ENCODE data around the gene ELL. TPM values are rescaled to one million over a fixed set of nuclear protein-coding genes. Genes with fewer than 3 reads are reported as not detected.

The ELL gene
- total and polyA plus RNA-seq, 9 of the 15 experiments (the other 6 are each of a cell fraction or from before 2014, with no cell fraction given), result 0.24 to 22.5 (median 4.1) TPM

DNA sequence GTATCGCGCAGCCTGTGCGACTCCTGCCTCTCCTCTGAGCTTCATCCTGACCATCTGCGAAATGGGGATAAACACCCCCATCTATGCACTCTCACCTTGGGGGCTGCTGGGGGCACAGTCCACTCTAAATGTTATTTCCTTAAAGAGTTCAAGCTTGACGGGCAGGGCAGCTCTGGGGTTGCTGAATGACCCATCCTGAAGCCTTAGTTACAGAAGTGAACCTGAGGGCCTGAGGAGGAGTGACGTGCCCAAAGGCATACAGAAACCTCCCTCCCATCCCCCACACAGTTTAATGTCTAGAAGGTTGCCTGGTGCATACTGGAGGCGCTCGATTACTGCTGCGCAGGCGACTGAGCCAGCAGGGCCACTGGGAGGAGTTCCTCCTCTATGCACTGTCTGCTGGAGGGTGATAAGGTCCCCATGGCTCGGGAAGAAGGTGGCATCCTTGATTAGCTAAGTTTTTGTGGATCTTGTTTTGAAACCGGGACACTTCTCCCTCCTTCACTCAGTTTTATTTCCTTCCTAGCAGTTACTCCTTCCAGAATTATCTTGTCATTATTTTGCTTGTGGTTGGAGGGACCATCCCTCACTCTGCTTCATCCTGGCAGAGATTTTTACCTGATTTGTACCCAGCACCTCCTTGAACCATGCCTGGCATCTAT lies 22.1 kb upstream of the ELL start (continued):
- TF ChIP-seq, protein P1, sequence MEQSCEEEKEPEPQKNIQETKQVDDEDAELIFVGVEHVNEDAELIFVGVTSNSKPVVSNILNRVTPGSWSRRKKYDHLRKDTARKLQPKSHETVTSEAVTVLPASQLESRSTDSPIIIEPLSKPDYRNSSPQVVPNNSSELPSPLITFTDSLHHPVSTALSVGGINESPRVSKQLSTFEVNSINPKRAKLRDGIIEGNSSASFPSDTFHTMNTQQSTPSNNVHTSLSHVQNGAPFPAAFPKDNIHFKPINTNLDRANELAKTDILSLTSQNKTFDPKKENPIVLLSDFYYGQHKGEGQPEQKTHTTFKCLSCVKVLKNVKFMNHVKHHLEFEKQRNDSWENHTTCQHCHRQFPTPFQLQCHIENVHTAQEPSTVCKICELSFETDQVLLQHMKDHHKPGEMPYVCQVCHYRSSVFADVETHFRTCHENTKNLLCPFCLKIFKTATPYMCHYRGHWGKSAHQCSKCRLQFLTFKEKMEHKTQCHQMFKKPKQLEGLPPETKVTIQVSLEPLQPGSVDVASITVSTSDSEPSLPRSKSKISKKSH (CRISPR knock-in tag; IDR thresholded peaks at IDR 0.05), result no peak
- TF ChIP-seq ZNF133 (CRISPR knock-in tag; IDR thresholded peaks at IDR 0.05), result no peak
- TF ChIP-seq NR1H2 (CRISPR knock-in tag; IDR thresholded peaks at IDR 0.05), result no peak
- TF ChIP-seq ILF3 (IDR thresholded peaks at IDR 0.05; ENCODE audit: borderline replicate concordance), result no peak
- peak; percentile 94 for TF ChIP-seq SMAD4 (CRISPR knock-in tag; conservative IDR thresholded peaks at IDR 0.05)
- peak; percentile 62 for TF ChIP-seq ETV1 (tag; conservative IDR thresholded peaks at IDR 0.05; ENCODE audit: low read depth)
- peak; percentile 67 for TF ChIP-seq MYNN (IDR thresholded peaks at IDR 0.05)
- TF ChIP-seq MYNN (CRISPR knock-in tag; IDR thresholded peaks at IDR 0.05), result no peak
- TF ChIP-seq, protein P2, sequence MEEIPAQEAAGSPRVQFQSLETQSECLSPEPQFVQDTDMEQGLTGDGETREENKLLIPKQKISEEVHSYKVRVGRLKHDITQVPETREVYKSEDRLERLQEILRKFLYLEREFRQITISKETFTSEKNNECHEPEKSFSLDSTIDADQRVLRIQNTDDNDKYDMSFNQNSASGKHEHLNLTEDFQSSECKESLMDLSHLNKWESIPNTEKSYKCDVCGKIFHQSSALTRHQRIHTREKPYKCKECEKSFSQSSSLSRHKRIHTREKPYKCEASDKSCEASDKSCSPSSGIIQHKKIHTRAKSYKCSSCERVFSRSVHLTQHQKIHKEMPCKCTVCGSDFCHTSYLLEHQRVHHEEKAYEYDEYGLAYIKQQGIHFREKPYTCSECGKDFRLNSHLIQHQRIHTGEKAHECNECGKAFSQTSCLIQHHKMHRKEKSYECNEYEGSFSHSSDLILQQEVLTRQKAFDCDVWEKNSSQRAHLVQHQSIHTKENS (CRISPR knock-in tag; IDR thresholded peaks at IDR 0.05), result no peak
- TF ChIP-seq PYGO2 (tag; IDR thresholded peaks at IDR 0.05), result no peak; the same call in 1 of the 2 replicates
- TF ChIP-seq NFE2 (IDR thresholded peaks at IDR 0.05; ENCODE audit: low read depth), result peak; percentile 19; the same call in 1 of the 2 replicates
- TF ChIP-seq CREM (IDR thresholded peaks at IDR 0.05; ENCODE audit: low read depth), result peak; percentile 84
- no peak for TF ChIP-seq SRSF3 (IDR thresholded peaks at IDR 0.05; ENCODE audit: insufficient read depth, low read length)
- TF ChIP-seq, protein P3, sequence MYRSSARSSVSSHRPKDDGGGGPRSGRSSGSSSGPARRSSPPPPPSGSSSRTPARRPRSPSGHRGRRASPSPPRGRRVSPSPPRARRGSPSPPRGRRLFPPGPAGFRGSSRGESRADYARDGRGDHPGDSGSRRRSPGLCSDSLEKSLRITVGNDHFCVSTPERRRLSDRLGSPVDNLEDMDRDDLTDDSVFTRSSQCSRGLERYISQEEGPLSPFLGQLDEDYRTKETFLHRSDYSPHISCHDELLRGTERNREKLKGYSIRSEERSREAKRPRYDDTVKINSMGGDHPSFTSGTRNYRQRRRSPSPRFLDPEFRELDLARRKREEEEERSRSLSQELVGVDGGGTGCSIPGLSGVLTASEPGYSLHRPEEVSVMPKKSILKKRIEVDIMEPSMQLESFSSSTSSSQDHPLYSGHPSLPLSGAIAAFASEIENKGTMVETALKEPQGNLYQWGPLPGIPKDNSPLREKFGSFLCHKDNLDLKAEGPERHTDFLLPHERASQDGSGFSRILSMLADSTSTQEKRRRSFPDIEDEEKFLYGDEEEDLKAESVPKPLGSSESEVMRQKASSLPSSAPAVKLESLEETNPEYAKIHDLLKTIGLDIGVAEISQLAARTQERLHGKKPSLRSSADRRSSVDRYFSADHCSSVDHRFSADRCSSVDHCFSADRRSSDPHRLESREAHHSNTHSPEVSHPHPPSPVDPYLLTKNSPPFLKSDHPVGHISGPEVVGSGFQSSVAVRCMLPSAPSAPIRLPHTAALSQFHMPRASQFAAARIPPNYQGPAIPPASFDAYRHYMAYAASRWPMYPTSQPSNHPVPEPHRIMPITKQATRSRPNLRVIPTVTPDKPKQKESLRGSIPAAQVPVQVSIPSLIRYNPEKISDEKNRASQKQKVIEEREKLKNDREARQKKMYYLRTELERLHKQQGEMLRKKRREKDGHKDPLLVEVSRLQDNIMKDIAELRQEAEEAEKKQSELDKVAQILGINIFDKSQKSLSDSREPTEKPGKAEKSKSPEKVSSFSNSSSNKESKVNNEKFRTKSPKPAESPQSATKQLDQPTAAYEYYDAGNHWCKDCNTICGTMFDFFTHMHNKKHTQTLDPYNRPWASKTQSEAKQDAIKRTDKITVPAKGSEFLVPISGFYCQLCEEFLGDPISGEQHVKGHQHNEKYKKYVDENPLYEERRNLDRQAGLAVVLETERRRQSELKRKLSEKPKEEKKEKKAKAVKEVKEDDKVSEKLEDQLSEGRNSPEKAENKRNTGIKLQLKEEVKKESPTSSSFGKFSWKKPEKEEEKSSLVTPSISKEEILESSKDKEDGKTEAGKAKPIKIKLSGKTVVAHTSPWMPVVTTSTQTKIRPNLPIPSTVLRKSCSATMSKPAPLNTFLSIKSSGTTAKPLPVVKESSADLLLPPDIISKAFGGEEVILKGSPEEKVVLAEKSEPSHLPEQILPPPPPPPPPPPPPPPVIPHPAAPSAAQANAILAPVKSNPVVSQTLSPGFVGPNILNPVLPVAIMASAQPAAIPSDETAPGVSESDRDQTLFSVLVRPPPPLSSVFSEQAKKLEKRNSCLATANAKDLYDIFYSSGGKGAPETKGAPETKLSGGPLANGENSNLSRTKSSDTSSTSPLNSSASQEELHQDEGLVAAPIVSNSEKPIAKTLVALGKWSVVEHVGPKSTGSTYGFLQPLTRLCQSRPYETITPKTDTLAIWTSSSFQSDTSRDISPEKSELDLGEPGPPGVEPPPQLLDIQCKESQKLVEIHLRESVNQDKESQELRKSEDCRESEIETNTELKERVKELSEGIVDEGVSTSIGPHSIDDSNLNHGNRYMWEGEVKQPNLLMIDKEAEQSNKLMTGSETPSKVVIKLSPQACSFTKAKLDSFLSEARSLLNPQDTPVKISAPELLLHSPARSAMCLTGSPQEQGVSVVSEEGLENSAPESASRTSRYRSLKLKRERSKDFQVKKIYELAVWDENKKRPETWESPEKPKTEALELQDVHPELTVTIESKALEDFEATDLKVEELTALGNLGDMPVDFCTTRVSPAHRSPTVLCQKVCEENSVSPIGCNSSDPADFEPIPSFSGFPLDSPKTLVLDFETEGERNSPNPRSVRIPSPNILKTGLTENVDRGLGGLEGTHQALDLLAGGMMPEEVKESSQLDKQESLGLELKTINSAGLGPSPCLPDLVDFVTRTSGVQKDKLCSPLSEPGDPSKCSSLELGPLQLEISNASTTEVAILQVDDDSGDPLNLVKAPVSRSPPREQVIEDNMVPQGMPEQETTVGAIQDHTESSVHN (IDR thresholded peaks at IDR 0.05; ENCODE audit: borderline replicate concordance in 1 of 2, low read depth in 1 of 2), result 0 out of 4 replicates have a peak, but pooled peaks of 1 of the 2 experiments have one; percentile 35
- no peak for TF ChIP-seq CHD1 (IDR thresholded peaks at IDR 0.05; ENCODE audit: low read length)
- TF ChIP-seq, protein P4, sequence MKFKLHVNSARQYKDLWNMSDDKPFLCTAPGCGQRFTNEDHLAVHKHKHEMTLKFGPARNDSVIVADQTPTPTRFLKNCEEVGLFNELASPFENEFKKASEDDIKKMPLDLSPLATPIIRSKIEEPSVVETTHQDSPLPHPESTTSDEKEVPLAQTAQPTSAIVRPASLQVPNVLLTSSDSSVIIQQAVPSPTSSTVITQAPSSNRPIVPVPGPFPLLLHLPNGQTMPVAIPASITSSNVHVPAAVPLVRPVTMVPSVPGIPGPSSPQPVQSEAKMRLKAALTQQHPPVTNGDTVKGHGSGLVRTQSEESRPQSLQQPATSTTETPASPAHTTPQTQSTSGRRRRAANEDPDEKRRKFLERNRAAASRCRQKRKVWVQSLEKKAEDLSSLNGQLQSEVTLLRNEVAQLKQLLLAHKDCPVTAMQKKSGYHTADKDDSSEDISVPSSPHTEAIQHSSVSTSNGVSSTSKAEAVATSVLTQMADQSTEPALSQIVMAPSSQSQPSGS (CRISPR knock-in tag; IDR thresholded peaks at IDR 0.05), result no peak
